Ishikawa (cell line): ENCODE measurements around the gene EIF2A.

Experiments used
- CEBPB ChIP-seq: IDR thresholded peaks from 2 replicates; pipeline ENCODE4 v1.6.1; 2012
- CREB1 ChIP-seq: IDR thresholded peaks from 2 replicates; pipeline ENCODE4 v1.6.1; 2012; ENCODE audit warnings: low read depth
- EGR1 ChIP-seq: IDR thresholded peaks from 2 replicates; pipeline ENCODE4 v1.6.1; 2012
- EP300 ChIP-seq: IDR thresholded peaks from 2 replicates; pipeline ENCODE4 v1.6.1; 2012; ENCODE audit warnings: borderline replicate concordance
- FOXM1 ChIP-seq: IDR thresholded peaks from 2 replicates; pipeline ENCODE4 v1.6.1; 2012; ENCODE audit warnings: low read depth, borderline replicate concordance
- NFIC ChIP-seq: IDR thresholded peaks from 2 replicates; pipeline ENCODE4 v1.6.1; 2012
- RAD21 ChIP-seq: IDR thresholded peaks from 2 replicates; pipeline ENCODE4 v1.6.1; 2012; ENCODE audit warnings: low read depth
- TAF1 ChIP-seq: IDR thresholded peaks from 2 replicates; pipeline ENCODE4 v1.6.1; 2012; ENCODE audit warnings: low read depth, mild to moderate bottlenecking
- TCF12 ChIP-seq: IDR thresholded peaks from 2 replicates; pipeline ENCODE4 v1.6.1; 2012; ENCODE audit warnings: low read depth
- TEAD4 ChIP-seq: IDR thresholded peaks from 2 replicates; pipeline ENCODE4 v1.6.1; 2012
- YY1 ChIP-seq: IDR thresholded peaks from 2 replicates; pipeline ENCODE4 v1.6.1; 2012; ENCODE audit warnings: low read depth
- ZBTB7A ChIP-seq: IDR thresholded peaks from 2 replicates; pipeline ENCODE4 v1.6.1; 2012; ENCODE audit warnings: low read depth
- TF ChIP-seq, protein P1 (sequence below): IDR thresholded peaks from 2 replicates; pipeline ENCODE4 v1.6.1; 2012; ENCODE audit warnings: low read depth, mild to moderate bottlenecking
- TF ChIP-seq, protein P2 (sequence below): IDR thresholded peaks from 2 replicates; pipeline ENCODE4 v1.6.1; 2012
- TF ChIP-seq, protein P3 (sequence below): IDR thresholded peaks from 2 replicates; pipeline ENCODE4 v1.6.1; 2012

The EIF2A gene

DNA sequence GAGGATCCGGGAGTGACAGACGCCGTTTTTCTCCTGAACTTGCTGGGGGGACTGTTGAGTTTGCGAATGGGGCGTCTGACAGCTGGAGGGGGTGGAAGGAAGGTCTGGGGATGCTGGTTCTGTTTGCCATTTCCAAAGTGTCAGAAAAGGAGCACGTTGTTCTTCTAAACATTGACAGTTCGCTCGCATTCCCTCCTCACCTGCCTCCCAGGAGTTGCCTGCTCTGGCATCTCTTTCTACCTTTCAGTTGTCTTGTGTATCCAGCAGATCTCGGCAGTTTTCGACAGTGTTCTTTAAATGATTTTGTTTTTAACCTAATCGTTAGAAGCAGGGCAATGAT is 57.4 kb downstream of the EIF2A start:
- TF ChIP-seq, protein P1, sequence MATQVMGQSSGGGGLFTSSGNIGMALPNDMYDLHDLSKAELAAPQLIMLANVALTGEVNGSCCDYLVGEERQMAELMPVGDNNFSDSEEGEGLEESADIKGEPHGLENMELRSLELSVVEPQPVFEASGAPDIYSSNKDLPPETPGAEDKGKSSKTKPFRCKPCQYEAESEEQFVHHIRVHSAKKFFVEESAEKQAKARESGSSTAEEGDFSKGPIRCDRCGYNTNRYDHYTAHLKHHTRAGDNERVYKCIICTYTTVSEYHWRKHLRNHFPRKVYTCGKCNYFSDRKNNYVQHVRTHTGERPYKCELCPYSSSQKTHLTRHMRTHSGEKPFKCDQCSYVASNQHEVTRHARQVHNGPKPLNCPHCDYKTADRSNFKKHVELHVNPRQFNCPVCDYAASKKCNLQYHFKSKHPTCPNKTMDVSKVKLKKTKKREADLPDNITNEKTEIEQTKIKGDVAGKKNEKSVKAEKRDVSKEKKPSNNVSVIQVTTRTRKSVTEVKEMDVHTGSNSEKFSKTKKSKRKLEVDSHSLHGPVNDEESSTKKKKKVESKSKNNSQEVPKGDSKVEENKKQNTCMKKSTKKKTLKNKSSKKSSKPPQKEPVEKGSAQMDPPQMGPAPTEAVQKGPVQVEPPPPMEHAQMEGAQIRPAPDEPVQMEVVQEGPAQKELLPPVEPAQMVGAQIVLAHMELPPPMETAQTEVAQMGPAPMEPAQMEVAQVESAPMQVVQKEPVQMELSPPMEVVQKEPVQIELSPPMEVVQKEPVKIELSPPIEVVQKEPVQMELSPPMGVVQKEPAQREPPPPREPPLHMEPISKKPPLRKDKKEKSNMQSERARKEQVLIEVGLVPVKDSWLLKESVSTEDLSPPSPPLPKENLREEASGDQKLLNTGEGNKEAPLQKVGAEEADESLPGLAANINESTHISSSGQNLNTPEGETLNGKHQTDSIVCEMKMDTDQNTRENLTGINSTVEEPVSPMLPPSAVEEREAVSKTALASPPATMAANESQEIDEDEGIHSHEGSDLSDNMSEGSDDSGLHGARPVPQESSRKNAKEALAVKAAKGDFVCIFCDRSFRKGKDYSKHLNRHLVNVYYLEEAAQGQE: no peak
- TF ChIP-seq NFIC: no peak
- no peak for TF ChIP-seq ZBTB7A
- no peak for TF ChIP-seq CREB1
- TF ChIP-seq, protein P2, sequence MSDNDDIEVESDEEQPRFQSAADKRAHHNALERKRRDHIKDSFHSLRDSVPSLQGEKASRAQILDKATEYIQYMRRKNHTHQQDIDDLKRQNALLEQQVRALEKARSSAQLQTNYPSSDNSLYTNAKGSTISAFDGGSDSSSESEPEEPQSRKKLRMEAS: no peak
- TF ChIP-seq RAD21: no peak
- TF ChIP-seq FOXM1: no peak
- TF ChIP-seq, protein P3, sequence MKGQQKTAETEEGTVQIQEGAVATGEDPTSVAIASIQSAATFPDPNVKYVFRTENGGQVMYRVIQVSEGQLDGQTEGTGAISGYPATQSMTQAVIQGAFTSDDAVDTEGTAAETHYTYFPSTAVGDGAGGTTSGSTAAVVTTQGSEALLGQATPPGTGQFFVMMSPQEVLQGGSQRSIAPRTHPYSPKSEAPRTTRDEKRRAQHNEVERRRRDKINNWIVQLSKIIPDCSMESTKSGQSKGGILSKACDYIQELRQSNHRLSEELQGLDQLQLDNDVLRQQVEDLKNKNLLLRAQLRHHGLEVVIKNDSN: no peak
- TF ChIP-seq EGR1: no peak
- TF ChIP-seq TEAD4: no peak
- TF ChIP-seq YY1: no peak
- TF ChIP-seq EP300: no peak
- TF ChIP-seq TAF1: no peak
- no peak for TF ChIP-seq TCF12
- TF ChIP-seq CEBPB: no peak

DNA sequence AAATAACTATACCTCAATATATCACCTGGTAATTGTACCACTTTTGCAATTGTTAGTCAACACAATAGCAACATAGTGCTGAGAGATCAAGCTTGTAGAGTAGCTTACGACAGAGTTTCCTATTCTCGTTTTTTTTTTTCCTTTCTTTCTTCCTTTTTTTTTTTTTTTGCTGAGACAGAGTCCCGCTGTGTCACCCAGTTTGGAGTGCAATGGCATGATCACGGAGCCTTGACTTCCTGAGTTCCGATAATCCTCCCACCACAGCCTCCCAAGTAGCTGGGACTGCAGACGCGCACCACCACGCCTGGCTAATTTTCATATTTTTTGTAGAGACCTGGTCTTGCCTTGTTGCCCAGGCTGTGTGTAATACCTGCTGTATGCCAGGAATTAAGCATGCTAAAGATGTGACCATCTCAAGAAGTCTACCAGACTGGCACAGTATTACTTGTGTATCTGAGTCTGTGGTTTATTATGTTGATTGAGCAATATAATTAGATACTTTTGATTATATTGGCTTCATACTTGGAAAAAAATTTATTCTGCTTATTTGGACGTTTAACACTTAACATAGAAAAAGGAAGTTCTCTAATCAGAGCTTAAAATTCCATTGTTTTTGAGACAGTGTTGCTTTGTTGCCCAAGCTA is 59.5 kb downstream of the EIF2A start:
- TF ChIP-seq, protein P3: no peak
- TF ChIP-seq YY1: no peak
- TF ChIP-seq EP300: no peak
- no peak for TF ChIP-seq NFIC
- no peak for TF ChIP-seq CEBPB
- TF ChIP-seq FOXM1: no peak

DNA sequence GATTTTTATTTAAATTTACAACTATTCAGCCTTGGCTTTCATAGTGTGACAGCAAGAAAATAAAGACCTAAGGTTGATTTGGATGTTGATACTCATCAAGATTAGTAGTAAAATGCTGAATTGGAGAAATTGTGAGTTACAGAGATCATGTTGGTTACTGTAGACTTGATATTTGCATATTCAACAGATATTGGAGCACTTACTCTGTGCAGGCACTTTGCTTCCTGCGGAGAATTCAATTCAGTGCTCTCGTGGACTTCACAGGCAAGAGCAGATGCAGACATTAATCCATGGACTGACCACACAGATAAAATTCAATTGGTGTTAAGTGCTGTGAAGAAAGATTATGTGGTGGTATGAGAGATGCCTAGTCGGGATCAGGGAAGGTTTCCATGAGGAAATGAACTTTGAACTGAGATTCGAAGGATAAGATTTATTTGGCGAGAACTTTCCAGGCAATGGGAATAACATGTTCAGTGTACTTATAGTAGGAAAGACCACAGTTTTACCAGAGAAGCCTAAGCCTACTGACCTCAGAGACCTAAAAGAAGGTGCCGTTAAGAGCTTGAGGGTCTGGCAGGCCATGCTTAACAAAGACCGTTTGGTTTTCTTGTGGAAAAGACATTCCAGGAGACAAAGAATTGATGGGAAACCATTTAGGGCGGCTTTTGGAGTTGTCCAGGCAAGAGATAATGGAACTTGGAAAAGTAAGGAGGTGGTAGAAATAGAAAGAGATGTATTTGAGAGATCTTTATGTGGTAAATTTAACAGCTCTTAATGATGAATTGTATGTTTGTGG is 60.9 kb downstream of the EIF2A start:
- TF ChIP-seq, protein P1: no peak
- no peak for TF ChIP-seq FOXM1
- no peak for TF ChIP-seq CEBPB
- TF ChIP-seq NFIC: no peak
- TF ChIP-seq EGR1: no peak

DNA sequence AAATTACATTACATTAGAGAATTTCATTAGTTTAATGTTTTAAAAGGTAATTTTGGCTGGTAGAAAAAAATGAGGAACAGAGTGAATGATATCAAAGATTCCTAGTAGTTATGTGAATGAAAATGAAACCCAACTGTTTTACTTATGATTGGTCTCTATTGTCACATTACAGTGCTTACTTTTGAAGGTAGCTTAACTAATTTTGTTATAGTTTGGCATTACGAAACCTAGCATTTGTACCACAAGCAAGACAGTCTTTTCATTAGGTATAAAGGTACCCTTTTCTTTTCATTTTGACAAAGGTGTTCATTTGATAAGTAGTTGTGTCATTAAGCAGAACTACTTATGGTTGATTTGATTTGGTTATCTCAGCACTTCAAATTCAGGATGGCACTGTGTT is 63.4 kb downstream of the EIF2A start:
- TF ChIP-seq ZBTB7A: no peak

DNA sequence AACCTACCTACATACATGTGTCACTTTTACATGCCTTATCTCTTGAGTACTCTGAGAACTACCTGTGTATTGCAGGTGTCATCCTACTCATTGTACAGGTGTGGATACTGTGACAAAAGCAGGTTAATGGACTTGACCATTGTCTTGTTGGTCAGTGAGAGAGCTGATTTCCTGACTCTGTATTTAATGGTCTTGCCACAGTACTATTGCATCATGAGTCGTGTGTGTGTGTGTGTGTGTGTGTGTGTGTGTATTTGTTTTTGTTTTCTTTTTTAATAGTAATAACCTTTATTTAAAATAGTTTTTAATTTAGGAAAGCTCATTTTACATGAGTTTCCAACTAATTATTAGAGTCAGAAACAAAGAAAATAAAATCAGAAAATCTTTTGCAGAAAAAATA is 64.2 kb downstream of the EIF2A start:
- TF ChIP-seq FOXM1 (no peak), RAD21 (no peak)

DNA sequence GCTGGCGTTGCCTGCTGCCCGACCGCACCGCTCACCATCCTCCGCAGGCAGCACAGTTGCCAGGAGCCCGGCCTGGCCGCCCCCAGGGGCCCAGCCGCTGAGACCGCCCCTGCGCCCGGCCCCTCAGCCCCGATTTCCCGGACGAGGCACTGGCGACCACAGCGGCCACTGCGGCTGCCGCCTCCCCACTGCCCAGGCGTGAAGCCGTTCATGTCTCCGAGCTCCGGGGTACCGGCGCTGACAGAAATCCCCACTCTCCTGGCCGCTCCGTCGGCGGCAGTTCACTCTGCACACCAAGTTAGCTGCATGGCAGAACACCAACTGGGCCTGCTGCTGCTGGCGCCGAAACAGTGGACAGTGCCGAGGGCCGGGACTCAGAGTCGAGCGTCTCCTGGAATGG is 65.1 kb downstream of the EIF2A start:
- no peak for TF ChIP-seq NFIC
- TF ChIP-seq TCF12: no peak
- TF ChIP-seq, protein P1: no peak
- TF ChIP-seq EGR1: no peak
- TF ChIP-seq, protein P3: no peak
- TF ChIP-seq CREB1: no peak
- TF ChIP-seq, protein P2: no peak
- TF ChIP-seq FOXM1: no peak
- TF ChIP-seq TEAD4: no peak
- TF ChIP-seq YY1: no peak
- TF ChIP-seq CEBPB: no peak
- no peak for TF ChIP-seq TAF1
- no peak for TF ChIP-seq ZBTB7A
